WTC11 (cell line): ENCODE results near the gene RNF224.

ENCODE experiments used
- ATF1 ChIP-seq: sonication (generic); formaldehyde crosslinking; IDR thresholded peaks from 2 replicates; pipeline ENCODE4 v1.8.1; 2023; ENCODE audit warnings: mild to moderate bottlenecking, moderate library complexity, missing genetic modification reagents
- CTCF ChIP-seq: fragments of 200-600 bp; IDR thresholded peaks from 2 replicates; pipeline ENCODE4 v1.8.0; 2022; ENCODE audit warnings: antibody characterized with exemption
- E2F4 ChIP-seq: sonication (generic); formaldehyde crosslinking; IDR thresholded peaks from 2 replicates; pipeline ENCODE4 v1.8.1; 2022; ENCODE audit warnings: low read depth, mild to moderate bottlenecking, moderate library complexity, missing genetic modification reagents, borderline replicate concordance
- MXD4 ChIP-seq: fragments of 250-450 bp; sonication (Bioruptor Pico); IDR thresholded peaks from 2 replicates; pipeline ENCODE4 v1.8.0; 2021; ENCODE audit warnings: mild to moderate bottlenecking, moderate library complexity, borderline replicate concordance
- NR2C2 ChIP-seq: sonication (generic); formaldehyde crosslinking; IDR thresholded peaks from 2 replicates; pipeline ENCODE4 v1.8.0; 2022; ENCODE audit warnings: mild to moderate bottlenecking, missing genetic modification reagents
- USF2 ChIP-seq: sonication (generic); formaldehyde crosslinking; IDR thresholded peaks from 2 replicates; pipeline ENCODE4 v1.8.1; 2023; ENCODE audit warnings: mild to moderate bottlenecking, missing genetic modification reagents, moderate library complexity

GRCh38 chr9:137273095-137273490, 45.8 kb downstream of the RNF224 start:
- TF ChIP-seq CTCF: no peak
- TF ChIP-seq NR2C2: no peak
- no peak for TF ChIP-seq MXD4 (CRISPR knock-in tag)
- TF ChIP-seq USF2: no peak
- TF ChIP-seq ATF1: no peak
- TF ChIP-seq E2F4: no peak
